Activated CD4-positive, CD25-positive, alpha-beta regulatory T cell treated with anti-CD3 and anti-CD28 coated beads, Interleukin-2, amount 50 U/mL, for 24 hours (primary cell): ENCODE measurements around the gene PIP5K1B.

Experiments
- ATAC-seq, 2 donors: fragments of 150-1000 bp; cut with Tn5 transposase; one replicate each; pipeline ENCODE4 v1.10.0; 2021; ENCODE audit warnings: mild to moderate bottlenecking in 1 of 2, moderate library complexity in 1 of 2

The PIP5K1B gene

DNA sequence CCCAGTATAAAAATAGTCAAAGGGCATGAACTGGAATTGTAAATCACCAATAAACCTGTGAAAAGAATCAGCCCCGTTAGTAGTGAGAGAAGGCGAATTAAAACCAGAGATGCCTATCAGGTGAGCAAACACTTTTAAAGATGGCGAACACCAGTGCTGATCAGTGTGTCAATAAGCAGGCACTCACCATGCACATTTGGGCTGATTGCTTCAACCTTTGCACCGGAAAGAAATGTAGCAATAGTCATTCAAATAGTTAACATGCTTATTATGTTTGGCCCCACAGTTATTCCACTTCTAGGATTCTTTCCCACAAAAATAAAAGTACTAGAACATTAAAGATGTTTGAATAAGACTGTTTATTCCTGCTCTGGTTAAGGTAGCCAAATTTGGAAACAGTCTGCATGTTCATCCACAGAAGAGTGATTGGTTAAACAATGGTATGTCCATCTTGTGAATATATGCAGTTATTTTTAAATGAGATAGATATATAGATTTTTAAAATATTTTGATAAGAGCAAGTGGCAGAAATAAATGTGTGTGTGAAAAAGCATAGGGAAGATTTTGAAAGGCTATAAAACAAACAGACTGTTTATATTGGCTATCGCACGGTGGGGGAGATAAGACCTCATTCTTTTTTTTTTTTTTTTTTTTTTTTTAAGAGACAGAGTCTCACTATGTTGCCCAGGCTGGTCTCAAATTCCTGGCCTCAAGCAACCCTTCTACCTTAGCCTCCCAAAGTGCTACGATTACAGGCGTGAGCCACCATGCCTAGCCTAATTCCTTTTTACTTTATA lies 112.2 kb downstream of the PIP5K1B start:
- no peak for ATAC-seq

DNA sequence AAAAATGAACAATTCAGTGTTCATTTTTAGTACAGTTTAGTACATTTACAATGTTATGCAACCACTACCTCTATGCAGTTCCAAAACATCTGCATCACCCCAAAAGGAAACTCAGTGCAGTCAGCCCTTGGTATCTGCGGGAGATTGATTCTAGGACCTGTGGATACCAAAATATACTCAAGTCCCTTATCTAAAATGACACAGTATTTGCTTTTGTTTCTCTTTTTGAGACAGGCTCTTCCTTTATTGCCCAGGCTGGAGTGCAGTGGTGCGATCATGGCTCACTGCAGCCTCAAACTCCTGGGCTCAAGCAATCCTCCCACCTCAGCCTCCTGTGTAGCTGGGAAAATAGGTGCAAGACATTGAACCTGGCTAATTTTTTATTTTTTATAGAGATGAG lies 114.0 kb downstream of the PIP5K1B start:
- ATAC-seq = no peak

DNA sequence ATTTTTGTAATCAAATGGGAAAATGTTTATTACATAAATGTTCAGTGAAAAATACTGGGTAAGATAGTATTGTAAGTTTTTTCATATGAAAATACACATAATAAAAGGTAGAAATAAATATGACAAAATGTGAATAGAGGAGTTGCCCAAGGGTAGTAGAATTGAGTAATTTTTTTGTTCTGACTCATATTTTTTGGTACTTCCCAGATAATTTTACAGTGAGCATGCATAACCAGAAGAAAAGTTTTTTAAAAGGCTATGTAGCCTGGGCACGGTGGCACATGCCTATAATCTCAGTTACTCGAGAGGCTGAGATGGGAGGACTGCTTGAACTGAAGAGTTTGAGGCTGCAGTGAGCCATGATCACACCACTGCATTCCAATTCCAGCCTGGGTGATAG lies 116.9 kb downstream of the PIP5K1B start:
- no peak for ATAC-seq

DNA sequence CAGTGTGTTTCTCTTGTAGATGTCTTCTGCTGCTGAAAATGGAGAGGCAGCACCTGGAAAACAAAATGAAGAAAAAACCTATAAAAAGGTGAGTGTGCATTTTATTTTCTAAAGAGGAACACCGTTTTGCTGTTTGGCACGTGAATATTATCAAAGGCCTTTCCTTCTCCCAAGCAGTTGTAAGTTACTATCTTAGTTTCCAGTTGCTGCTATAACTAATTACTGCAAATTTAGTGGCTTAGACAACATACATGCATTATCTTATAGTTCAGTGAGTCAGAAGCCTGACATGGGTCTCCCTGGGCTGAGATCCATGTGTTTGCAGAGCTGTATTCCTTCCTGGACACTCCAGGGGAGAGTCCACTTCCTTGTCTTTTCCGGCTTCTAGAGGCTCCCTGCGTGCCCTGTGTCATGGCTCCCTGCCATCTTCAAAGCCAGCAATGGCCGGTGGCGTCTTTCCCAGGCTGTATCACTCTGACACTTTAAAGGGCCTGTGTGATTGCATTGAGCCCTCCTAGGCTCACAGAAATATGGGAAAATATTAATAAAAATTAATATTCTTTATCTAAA lies 117.6 kb downstream of the PIP5K1B start:
- ATAC-seq = no peak

DNA sequence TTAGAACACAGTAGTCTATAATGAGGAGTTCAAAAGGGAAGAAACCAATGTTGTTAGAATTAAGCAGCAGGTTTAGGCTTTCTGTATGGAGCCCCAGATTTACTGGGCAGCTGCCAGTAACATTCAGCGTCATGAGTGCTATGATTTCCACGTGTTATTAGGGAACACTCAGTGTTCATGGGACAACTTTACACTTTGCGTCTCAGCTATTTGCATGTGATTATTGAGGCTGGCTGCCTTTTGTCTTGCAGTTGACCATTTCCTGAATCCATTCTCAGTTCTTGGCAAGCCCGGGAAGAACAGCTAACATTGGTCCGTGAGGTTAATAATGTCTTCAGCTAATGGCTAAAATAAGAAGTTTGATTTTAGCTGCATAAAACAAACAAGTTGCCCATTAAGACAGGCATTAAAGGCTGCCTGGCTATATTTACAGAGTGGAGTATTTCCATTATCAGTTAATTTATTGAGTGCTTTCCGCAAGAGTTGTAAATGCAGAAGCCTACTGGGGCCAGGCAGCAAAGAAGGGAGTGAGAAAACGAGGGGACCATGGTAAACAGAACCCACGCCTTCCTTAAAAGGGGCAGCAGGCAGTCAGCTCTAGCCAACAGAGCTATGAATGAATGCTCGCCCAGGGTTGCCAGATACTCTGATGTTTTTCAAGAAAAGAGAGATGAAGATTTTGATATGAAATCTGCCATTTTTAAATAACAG lies 120.9 kb downstream of the PIP5K1B start:
- ATAC-seq = no peak

DNA sequence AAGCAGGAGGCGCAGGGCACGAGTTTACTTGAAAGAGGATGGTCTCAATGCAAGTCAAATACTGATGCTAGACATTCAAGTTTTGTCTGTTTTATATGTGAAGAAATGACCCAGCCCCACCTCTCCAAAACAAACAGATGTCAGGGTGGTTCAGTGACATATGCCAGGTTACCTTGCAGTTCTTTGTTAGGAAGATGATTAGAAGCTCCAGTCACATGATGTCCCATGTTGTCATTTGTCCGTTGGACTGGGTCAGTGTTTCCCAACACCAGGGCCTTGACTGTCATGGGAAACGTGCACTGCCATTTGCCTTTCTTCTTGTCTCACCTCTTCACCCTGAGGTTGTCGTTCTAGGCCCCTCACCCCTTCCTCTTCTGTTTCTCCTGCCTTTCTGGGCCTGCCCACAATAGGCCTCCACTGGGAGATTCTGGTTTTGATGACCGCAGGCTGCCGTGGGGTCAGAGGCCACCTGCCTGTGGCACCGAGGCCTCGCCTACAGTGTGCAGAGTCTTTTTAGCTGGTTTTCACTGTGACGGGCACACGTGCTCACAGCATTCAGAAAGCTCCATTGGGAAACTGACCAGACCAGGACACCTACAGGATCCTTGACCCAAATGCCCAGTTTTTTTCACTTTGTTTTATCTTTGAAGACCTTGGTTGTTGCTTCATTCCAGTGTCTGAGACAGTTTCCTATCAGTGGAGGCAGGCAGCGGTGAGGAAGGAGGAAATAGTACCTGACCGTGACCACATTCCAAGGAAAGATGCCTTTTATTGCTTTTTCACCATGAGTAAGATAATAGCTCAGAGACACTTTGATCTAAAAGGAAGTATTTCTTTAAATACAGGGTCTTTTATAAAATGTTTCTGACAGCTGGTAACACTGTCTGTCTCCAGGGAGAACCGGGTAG lies 123.1 kb downstream of the PIP5K1B start:
- ATAC-seq = no peak

DNA sequence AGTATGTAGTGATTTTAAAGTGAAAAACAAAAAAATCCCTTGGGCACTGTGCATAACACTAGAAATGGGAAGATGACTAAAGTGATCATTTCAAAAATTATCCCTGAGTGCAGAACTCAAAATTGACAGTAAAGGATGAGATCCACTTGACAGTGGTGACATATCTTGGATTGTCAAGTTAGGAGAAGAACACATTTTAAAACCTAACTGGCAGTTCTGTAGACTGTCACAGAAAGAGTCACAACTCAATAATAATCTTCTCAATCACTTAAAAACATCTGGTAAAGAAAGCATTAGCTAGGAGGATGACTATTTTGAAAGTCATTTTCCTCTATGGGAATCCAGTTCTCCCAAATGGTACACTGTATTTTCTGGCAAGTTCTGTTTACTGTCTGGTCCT lies 127.1 kb downstream of the PIP5K1B start:
- ATAC-seq = no peak

DNA sequence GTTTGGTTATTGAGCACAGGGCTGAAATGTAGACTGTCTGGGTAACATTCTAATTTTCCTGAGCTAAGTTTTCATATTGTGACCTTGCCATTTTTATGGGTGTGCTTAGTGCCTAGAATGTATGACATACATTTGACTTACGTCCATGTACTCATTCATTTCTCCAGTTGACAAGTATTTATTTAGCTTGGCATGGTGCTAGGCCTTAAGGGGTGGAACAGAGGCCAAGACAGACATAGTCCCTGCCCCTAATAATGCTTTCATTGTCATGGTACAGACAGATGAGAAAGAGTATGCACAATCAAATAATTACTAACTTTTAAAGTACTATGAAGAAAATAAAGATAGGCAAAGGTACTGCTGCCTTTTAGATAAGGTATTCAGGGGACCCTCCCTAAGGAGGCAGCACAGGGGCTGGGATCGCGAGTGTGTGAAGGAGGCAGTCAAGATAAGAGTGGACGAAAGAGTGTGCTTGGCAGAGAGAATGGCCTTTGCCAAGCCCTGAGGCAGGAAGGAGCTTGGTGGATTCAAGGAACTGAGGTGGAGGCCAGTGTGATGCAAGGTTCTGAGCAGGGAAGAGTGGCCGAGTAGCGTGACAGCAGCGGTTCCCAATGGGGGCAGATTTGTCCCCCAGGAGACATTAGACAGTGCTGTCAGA lies 128.0 kb downstream of the PIP5K1B start:
- ATAC-seq = no peak

DNA sequence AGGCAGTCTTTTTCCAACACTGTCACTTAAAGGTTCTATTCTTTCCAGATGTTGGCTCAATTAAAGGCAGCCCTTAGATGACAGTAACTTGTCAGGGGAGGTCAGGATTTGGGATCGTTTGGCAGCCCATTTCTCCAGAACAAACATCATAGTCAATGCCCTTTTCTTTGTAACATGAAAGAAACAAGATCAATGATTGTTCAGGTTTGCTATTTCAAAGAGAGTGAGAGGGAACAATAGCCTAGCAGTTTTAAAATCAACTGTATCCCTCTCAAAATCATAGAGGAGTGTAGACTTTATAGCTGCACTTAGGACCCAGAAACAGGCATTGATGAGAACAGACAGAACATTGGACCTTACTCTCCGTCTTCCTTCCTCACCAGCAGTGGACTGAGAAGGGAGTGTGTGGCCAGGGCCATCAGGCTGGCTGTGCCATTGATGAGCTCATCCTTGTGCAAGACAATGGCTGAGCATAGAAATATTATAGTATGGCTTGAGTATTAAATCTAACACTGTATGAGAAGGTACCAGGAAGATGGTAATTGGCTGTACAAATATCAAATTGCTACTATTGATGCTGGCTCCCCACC lies 130.0 kb downstream of the PIP5K1B start:
- no peak for ATAC-seq

DNA sequence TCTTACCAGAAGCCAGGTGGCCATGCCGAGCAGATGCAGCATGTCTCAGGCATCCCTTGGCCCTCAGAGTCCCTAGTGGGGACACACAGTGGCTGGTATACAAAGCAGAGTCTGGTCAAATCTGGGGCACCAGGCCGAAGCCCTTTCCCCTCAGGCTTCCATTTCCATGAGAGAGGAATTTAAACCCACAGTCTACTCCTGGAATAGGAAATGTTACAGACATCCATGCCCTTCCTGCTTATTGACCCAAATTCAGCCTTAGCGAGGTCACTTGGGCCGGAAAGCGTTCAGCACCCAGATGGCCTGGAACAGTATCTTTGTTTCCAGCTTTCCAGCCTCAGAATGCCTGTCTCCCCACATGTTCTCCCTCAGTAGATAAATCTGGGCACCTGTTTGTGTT lies 131.7 kb downstream of the PIP5K1B start:
- no peak for ATAC-seq

DNA sequence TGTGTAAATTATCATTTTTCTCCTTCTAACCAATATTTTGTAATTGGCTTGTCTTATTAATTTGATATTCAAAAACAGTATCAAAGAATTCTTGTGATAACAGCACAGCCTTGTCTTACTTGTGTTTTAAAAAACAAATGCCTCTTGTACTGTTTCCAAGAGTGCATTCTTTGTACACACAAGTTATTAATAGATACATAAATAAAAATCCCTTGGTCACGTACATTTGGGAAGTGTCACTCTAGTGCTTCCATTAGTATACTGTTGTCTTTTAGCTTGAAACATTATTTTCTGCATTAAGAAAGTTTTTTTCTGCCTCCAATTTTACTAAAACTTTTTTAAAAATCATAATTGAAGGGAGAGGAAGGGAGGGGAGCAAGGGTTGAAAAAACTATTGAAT lies 133.2 kb downstream of the PIP5K1B start:
- ATAC-seq = no peak

DNA sequence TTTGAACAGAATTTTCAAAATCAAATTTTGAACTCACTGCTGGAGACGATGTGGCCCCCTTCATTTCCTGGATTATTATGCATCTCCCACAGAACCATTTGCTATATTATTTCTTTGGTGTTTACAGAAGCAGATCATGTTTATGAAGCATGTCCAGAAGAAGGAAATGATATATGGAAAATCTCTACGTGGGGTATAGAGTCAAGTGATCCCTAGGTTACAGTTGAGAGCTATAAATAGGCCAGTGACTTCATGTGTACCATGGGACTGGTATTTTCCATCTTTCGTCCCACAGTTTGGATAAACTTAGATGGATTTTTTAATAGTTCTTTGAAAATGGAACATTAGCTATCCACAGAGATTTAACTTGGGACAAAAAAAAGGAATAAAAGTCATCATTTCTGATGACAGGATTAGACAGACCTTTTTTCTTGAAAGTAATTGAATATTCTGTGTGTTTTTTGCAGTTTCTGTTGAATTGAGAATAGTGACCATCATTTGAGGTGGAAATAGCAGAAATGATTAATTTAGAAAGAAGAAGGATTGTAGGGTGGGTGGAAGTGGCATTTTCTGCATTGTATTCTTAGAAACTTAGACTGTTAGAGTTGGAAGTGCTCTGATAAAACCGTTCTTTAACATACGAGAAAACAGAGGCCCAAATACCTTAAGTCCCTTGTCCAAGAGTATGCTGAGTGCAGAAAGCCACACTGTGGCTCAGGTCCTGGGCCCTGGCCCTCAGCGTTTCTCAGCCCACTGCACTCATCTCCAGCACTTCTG lies 136.4 kb downstream of the PIP5K1B start:
- ATAC-seq = no peak

DNA sequence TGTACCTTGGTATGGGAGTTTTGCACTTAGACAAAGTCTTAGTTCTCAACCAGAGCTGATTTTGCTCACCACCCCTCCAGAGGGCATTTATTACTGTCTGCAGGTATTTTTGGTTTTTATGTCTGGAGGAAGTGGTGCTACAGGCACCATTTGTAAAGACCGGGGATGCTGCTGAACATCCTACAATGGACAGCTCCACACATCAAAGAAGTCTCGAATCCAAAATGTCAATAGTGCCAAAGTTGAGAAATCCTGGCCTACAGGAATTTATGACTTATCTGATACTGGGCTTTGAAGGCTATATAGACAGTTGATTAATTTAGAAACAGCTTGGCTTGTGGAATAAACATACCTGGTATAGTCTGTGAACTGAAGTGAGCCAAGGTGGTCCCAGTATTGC lies 137.5 kb downstream of the PIP5K1B start:
- no peak for ATAC-seq

DNA sequence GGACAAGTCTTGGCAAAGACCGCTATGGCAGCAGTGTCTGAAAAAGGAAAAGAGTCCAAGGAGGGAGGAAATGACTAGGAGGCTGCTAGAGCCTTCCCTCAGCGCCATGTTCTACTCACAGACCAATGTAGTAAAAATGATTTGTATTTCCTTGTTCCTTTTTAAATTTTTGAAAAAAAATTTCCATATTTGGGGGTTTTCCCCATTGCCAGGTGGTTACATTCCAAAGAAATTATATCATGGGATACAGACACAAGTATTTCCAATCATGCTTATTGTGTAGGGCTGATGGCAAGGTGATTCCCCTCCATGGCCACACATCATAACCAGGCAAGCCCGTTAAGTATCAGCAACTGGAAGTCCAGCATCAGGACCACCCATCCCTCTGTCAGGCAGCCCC lies 138.2 kb downstream of the PIP5K1B start:
- no peak for ATAC-seq

DNA sequence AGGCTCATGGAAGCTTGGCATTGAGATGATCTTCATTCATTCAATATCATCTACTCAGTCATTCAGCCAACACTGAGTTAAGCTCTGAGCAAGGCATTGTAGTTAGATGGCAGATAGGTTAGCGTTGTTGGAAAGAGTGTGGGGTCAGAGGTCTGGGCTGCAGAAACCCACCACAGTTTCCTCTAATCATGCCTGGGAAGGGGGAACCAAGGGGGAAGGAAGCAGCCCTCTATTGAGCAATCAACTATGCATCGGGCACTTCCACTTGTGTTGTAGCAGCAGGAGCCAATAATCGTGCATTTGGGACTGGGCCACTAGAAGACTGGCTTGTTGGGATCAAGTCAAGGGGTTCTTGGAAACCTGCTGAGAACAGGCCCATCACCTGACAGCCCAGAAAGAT lies 139.1 kb downstream of the PIP5K1B start:
- ATAC-seq = no peak

DNA sequence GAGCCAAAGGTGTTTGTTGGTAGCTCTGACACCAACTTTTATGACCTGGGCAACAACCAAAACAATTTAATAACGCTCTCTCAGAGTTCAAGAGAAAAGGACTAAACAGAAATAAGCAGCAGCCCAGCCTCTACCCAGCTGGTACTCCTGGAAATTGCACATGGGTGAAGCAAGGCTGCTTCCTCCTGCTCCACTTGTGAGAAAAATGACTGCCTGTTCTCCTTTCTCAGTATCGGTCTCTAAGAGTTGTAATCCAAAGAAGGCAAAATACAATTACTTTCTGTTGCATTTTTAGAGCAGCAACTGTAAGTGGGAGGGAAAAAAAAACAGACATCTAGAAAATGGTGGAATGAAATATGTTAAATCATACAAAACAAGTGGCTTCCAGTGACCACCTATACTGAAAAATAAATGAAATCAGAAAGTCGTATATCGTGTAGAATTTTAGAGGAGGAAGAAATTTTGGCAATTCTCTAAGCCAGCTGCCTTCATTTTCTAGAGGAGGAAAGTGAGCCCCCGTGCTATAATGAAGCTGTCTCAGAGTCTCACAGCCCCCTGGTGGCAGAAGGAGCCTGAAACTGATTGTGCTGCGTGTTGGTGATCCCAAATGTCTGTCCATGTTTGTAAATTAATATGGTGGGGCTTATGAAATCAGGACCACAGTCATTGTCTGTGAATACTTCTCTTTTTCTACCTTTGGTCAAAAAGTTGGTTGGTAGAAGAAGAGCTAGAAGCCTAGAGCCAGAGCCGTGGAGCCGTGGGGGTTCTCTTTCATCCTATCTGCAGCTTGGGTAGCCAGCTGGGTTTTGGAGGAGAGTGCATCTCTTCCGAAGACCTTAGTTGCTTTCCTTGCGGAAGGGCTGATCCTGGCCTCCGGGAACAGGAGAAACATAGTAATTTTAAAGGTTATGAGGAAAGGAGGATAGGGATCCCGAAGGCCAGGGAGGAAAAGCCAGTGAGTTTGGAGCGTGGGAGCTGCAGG lies 139.9 kb downstream of the PIP5K1B start:
- no peak for ATAC-seq

DNA sequence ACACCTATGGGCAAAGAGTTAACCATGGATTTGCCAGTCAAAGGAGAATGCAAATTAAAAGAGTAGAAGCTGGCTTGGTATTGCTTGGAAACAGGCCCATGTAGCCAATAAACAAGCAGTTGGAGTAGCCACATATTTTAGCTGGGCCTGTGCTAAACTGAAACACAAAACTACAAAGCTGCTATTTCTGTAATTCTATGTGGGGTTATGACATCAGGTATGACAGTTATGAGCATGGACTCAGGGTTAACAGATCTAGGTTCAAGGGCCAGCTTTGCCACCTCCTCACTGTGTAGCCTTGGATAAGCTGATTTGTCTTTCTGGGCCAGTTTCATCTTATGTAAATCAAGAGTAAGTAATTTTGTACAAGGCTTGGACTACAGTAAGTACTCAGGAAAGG lies 142.7 kb downstream of the PIP5K1B start:
- ATAC-seq = no peak

DNA sequence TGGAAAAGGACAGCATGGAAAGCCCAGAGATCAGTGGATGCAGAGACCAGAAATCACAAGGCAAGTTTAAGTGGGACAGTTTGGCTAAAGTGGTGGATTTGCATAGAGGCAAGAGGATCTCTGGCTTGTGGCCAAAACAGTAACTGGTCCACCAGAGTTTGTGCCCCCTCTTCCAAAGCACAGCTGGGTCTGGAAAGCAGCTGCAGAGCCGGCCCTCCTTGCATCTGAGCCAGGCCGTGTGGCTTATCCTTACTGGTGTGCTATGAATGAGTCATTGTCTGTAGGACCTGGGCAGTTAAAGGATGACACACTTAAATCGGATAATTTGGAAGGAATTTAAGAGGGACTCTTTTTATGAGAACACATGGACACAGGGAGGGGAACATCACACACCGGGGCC lies 146.6 kb downstream of the PIP5K1B start:
- no peak for ATAC-seq

DNA sequence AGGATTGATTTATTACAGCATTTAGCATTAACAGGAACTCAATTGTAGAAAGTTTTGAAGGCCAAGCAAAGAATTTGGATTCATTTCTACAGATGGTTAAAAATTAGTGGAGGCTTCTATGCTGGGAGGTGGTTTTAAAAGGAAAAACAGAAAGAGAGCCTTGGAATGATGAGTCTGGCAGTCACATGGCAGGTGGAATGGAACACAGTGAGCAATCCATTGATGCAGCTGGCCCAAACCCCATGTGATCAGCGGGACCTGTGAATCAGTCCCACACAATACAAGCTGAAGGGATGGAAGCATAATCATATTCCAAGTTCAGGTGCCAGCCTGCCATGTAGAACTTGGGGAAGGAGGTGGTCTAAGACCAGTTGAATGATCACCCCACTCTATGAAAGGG lies 147.9 kb downstream of the PIP5K1B start:
- ATAC-seq = no peak

DNA sequence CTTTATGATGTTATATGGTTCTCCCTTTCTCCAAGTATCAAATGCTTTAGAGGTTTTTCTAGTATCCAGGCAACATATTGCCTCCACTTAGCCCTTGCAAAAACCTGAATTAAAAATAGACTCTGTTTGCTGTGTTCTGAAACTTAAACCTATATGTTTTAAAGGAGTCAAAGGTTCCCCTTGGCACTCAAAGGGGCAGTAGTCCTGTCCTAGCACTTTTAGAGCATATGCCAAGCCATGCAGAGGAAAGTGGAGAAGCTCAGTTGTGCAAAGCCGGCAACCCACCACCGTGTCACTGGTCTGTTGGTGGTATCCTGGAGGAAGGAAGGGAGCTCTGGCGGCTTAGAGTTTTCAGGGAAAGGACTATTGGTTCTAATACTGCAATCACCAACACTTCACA lies 154.3 kb downstream of the PIP5K1B start:
- no peak for ATAC-seq
